HCT116 (cell line): ENCODE measurements around the gene SAE1. TPM values are rescaled to one million over a fixed set of nuclear protein-coding genes. Genes with fewer than 3 reads are reported as not detected.

Source experiments
- ATAC-seq: fragments of 200-7000 bp; cut with Tn5 transposase; 2 replicates; pipeline ENCODE4 v1.9.1; 2020; ENCODE audit warnings: mild to moderate bottlenecking, moderate library complexity
- BruUV-seq: library from RNA; stranded (reverse); fragments of 400-500 nt; replicated peaks from 2 replicates; lab custom pipeline; 2021; lab: Mats Ljungman, UMichigan
- CTCF ChIA-PET: fragments of 300-600 bp; sonication (Branson Sonifier 250); formaldehyde crosslinking; loops from one replicate; lab custom pipeline; 2021; ENCODE audit warnings: antibody characterized with exemption; lab: Charles Lee
- POLR2A ChIA-PET: fragments of 300-600, 350-600 bp; sonication (Branson Sonifier 250); formaldehyde crosslinking; loops from one replicate; lab custom pipeline; 2021; ENCODE audit warnings: antibody characterized with exemption; lab: Charles Lee
- RAD21 ChIA-PET, 2 experiments: fragments of 300-600 bp; sonication (Branson Sonifier 250); formaldehyde crosslinking; loops; one replicate each; lab custom pipeline; 2023; ENCODE audit warnings: low total read pairs in 2 of 2; ENCODE audit not compliant: uncharacterized antibody in 2 of 2, unreplicated experiment in 2 of 2, low non-redundant PET in 1 of 2; lab: Charles Lee
- DNase-seq: peaks from one replicate; pipeline ENCODE4 v3.0.0-alpha.2; 2010; ENCODE audit warnings: low read depth, low spot score
- H2AFZ ChIP-seq: fragments of 200-600 bp; shearing (Covaris generic), sonication (generic); 2 replicates; pipeline ENCODE4 v1.6.1; 2017; ENCODE audit warnings: low read depth, mixed run types, mixed read lengths, antibody characterized with exemption, low read length; ENCODE audit not compliant: poor library complexity, severe bottlenecking
- H3K27ac ChIP-seq: 2 replicates; pipeline ENCODE4 v1.5.1; 2012; ENCODE audit warnings: low read depth, low read length
- H3K27me3 ChIP-seq: fragments of 200-600 bp; sonication (generic); 2 replicates; pipeline ENCODE4 v1.6.1; 2016; ENCODE audit warnings: mixed run types, low read length, mixed read lengths; ENCODE audit not compliant: insufficient read depth
- H3K36me3 ChIP-seq, 2 experiments: fragments of 200-500 bp in 1 of 2; fragments of 200-600 bp in 1 of 2; sonication (Bioruptor generic) in 1 of 2; sonication (generic) in 1 of 2; 2 replicates each; pipeline versions ENCODE4 v1.5.1 to v1.6.1; 2014 to 2016; ENCODE audit warnings: low read length in 2 of 2, inconsistent platforms in 1 of 2, mixed read lengths in 1 of 2, mixed run types in 1 of 2; ENCODE audit not compliant: insufficient read depth in 2 of 2, control insufficient read depth in 1 of 2
- H3K4me1 ChIP-seq, 2 experiments: fragments of 200-600 bp in 1 of 2; sonication (generic) in 1 of 2; 2 replicates each; pipeline versions ENCODE4 v1.5.1 to v1.6.1; 2012 to 2017; ENCODE audit warnings: low read length in 2 of 2, inconsistent platforms in 1 of 2, mild to moderate bottlenecking in 1 of 2, mixed read lengths in 1 of 2, mixed run types in 1 of 2, moderate library complexity in 1 of 2; ENCODE audit not compliant: insufficient read depth in 2 of 2, control insufficient read depth in 1 of 2
- H3K4me2 ChIP-seq: fragments of 200-600 bp; sonication (generic); 2 replicates; pipeline ENCODE4 v1.6.1; 2017; ENCODE audit warnings: mixed run types, low read length, mixed read lengths
- H3K4me3 ChIP-seq, 2 experiments: fragments of 200-600 bp in 1 of 2; sonication (generic) in 1 of 2; replicated peaks in 1 of 2; 2 replicates each; pipeline ENCODE4 v1.5.1; 2011 to 2016; ENCODE audit warnings: low read length in 2 of 2, control low read depth in 1 of 2, low read depth in 1 of 2, mild to moderate bottlenecking in 1 of 2, mixed read lengths in 1 of 2, mixed run types in 1 of 2
- H3K79me2 ChIP-seq: fragments of 200-600 bp; sonication (generic); 2 replicates; pipeline ENCODE4 v1.6.1; 2017; ENCODE audit warnings: mild to moderate bottlenecking, mixed run types, low read length, moderate library complexity, mixed read lengths; ENCODE audit not compliant: insufficient read depth
- H3K9ac ChIP-seq: fragments of 200-600 bp; sonication (generic); 2 replicates; pipeline ENCODE4 v1.6.1; 2016; ENCODE audit warnings: low read length, mixed read lengths
- H3K9me2 ChIP-seq: fragments of 200-600 bp; sonication (generic), shearing (Covaris generic); 2 replicates; pipeline ENCODE4 v1.6.1; 2017; ENCODE audit warnings: mixed run types, mild to moderate bottlenecking, moderate library complexity; ENCODE audit not compliant: insufficient read depth
- H3K9me3 ChIP-seq, 2 experiments: fragments of 200-500 bp in 1 of 2; fragments of 200-600 bp in 1 of 2; sonication (Bioruptor generic) in 1 of 2; sonication (generic) in 1 of 2; 2 replicates each; pipeline ENCODE4 v1.6.1; 2014 to 2017; ENCODE audit warnings: low read length in 2 of 2, mixed read lengths in 2 of 2, inconsistent platforms in 1 of 2, low read depth in 1 of 2, mild to moderate bottlenecking in 1 of 2, mixed run types in 1 of 2, moderate library complexity in 1 of 2; ENCODE audit not compliant: control insufficient read depth in 1 of 2, insufficient read depth in 1 of 2
- H4K20me1 ChIP-seq: fragments of 200-600 bp; sonication (generic), shearing (Covaris generic); 2 replicates; pipeline ENCODE4 v1.6.1; 2017; ENCODE audit warnings: mixed run types, mild to moderate bottlenecking, moderate library complexity; ENCODE audit not compliant: insufficient read depth
- EGR1 ChIP-seq: IDR thresholded peaks from 2 replicates; pipeline ENCODE4 v1.6.1; 2012; ENCODE audit warnings: low read depth
- SIN3A ChIP-seq: IDR thresholded peaks from 2 replicates; pipeline ENCODE4 v1.6.1; 2012; ENCODE audit warnings: low read depth
- ZFX ChIP-seq: fragments of 450-650 bp; IDR thresholded peaks from 2 replicates; pipeline ENCODE4 v1.6.1; 2017
- intact Hi-C: fragments of 100-400 bp; cut with micrococcal nuclease; formaldehyde crosslinking; loops from 2 replicates; pipeline ENCODE4 v1.10.0; 2022
- total RNA-seq: library from RNA; stranded (reverse); gene quantifications from one replicate; pipeline ENCODE4 v1.2.1, GENCODE V29; 2021; ENCODE audit not compliant: unreplicated experiment
- TF ChIP-seq, protein P1 (sequence below): IDR thresholded peaks from 2 replicates; pipeline ENCODE4 v1.6.1; 2011; ENCODE audit warnings: mild to moderate bottlenecking, low read length, moderate library complexity; ENCODE audit not compliant: insufficient replicate concordance; ENCODE audit errors: extremely low read depth

Gene SAE1
- total RNA-seq, 1 experiment from 2014 or later: 213 TPM

GRCh38 chr19:47096100-47096704, 34.4 kb upstream of the SAE1 start (continued):
- TF ChIP-seq, protein P1, sequence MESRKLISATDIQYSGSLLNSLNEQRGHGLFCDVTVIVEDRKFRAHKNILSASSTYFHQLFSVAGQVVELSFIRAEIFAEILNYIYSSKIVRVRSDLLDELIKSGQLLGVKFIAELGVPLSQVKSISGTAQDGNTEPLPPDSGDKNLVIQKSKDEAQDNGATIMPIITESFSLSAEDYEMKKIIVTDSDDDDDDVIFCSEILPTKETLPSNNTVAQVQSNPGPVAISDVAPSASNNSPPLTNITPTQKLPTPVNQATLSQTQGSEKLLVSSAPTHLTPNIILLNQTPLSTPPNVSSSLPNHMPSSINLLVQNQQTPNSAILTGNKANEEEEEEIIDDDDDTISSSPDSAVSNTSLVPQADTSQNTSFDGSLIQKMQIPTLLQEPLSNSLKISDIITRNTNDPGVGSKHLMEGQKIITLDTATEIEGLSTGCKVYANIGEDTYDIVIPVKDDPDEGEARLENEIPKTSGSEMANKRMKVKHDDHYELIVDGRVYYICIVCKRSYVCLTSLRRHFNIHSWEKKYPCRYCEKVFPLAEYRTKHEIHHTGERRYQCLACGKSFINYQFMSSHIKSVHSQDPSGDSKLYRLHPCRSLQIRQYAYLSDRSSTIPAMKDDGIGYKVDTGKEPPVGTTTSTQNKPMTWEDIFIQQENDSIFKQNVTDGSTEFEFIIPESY: no peak
- TF ChIP-seq ZFX: no peak

DNA sequence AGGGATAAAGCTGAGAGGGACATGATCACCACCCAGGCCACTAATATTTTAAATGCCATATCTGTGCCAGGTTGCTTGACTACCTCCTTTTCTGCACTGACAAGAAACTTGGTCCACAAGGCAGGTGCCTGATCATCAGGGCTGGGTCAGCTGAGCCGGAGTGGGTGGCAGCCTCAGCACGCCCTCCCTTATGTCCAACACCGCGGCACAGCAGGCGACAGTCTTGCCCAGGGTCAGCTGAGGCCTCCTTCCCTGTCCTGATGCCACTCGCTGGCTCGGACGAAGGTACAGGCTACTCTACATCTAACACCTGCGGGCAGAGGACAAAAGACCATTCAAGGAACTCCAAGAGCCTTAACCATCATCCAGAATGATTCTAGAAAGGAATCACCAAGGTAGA, 33.9 kb upstream of the SAE1 start:
- RAD21 ChIA-PET: interaction anchor here in 1 of 2 experiments (0.6 kb wide), 1 partner anchor 17 kb away, joined by 3 read pairs; no protein-coding TSS in a partner anchor
- ATAC-seq (peak; percentile 33), DNase-seq (no peak)
- Histone ChIP-seq H2AFZ (no peak overlapping the region), H3K9ac (peak overlapping the region; percentile 61), H3K9me2 (no peaks in the 10 kb centered on the region), H3K36me3 (peaks cover 3 to 7% of the 10 kb centered on the region in 2 experiments; a peak in 2 of 4 replicates), H3K4me3 (peak overlapping the region; percentile 16 to 46; a peak in 3 of 4 replicates), H3K27ac (peak overlapping the region; percentile 66), H3K4me2 (peak overlapping the region; percentile 85), H4K20me1 (no peaks in the 10 kb centered on the region), H3K9me3 (no peaks in the 10 kb centered on the region), H3K27me3 (no peaks in the 10 kb centered on the region), H3K4me1 (peaks cover 50 to 68% of the 10 kb centered on the region in 2 experiments), H3K79me2 (peaks cover 61% of the 10 kb centered on the region)
- BruUV-seq: TSS peak; percentile 60
- peak; percentile 5; the same call in 1 of the 2 replicates for TF ChIP-seq SIN3A
- no peak for TF ChIP-seq EGR1
- CTCF ChIA-PET: interaction anchor here (1.1 to 1.5 kb wide), 3 partner anchors 17 to 84 kb away, joined by 3 to 6 read pairs (median 4); no protein-coding TSS in a partner anchor
- POLR2A ChIA-PET: interaction anchor here (1.0 to 4.5 kb wide), 2 partner anchors 17 to 129 kb away, joined by 3 to 27 read pairs; partner anchors contain the start of gene ZC3H4
- intact Hi-C loops: loop anchor here (1.0 kb wide), 1 partner anchor 16 kb away; no protein-coding TSS in a partner anchor
